Liver (tissue), 9 donors: ENCODE data around the gene PDK3. TPM values are rescaled to one million over a fixed set of nuclear protein-coding genes. Genes with fewer than 3 reads are reported as not detected.

Experiments used
- DNase-seq: peaks from one replicate; pipeline ENCODE4 v3.0.0-alpha.2; 2017; ENCODE audit warnings: low spot score
- H3K27ac ChIP-seq, 2 donors: one replicate each; pipeline ENCODE4 v1.7.0; 2013; ENCODE audit warnings: inconsistent platforms in 2 of 2, low read length in 2 of 2, control low read depth in 1 of 2, low read depth in 1 of 2, mild to moderate bottlenecking in 1 of 2
- H3K27me3 ChIP-seq, 4 donors: one replicate each; pipeline versions ENCODE4 v1.6.1 to v1.7.0; 2013; ENCODE audit warnings: low read length in 3 of 4, inconsistent platforms in 1 of 4, mild to moderate bottlenecking in 1 of 4, moderate library complexity in 1 of 4; ENCODE audit not compliant: control insufficient read depth in 4 of 4, insufficient read depth in 4 of 4
- H3K36me3 ChIP-seq, 4 donors: one replicate each; pipeline versions ENCODE4 v1.6.1 to v1.7.0; 2013; ENCODE audit warnings: low read length in 3 of 4, mild to moderate bottlenecking in 3 of 4, low read depth in 1 of 4, moderate library complexity in 1 of 4; ENCODE audit not compliant: control insufficient read depth in 4 of 4, insufficient read depth in 3 of 4
- H3K4me1 ChIP-seq, 4 donors: one replicate each; pipeline versions ENCODE4 v1.6.1 to v1.7.0; 2013; ENCODE audit warnings: low read length in 3 of 4, mild to moderate bottlenecking in 3 of 4, moderate library complexity in 1 of 4; ENCODE audit not compliant: control insufficient read depth in 4 of 4, insufficient read depth in 4 of 4
- H3K4me3 ChIP-seq, 3 donors: one replicate each; pipeline versions ENCODE4 v1.6.1 to v1.7.0; 2013; ENCODE audit warnings: low read length in 3 of 3, control low read depth in 1 of 3, low read depth in 1 of 3, mild to moderate bottlenecking in 1 of 3
- H3K9ac ChIP-seq, 2 donors: one replicate each; pipeline ENCODE4 v1.7.0; 2013; ENCODE audit warnings: low read length in 2 of 2, mild to moderate bottlenecking in 2 of 2, moderate library complexity in 2 of 2, control low read depth in 1 of 2, low read depth in 1 of 2
- H3K9me3 ChIP-seq, 4 donors: one replicate each; pipeline versions ENCODE4 v1.6.1 to v1.7.0; 2013; ENCODE audit warnings: low read length in 3 of 4; ENCODE audit not compliant: control insufficient read depth in 4 of 4
- EGR1 ChIP-seq, 2 donors: IDR thresholded peaks; 2 replicates each; pipeline ENCODE4 v1.6.1; 2016 to 2018; ENCODE audit warnings: antibody characterized with exemption in 2 of 2, low read depth in 2 of 2
- FOXA1 ChIP-seq: IDR thresholded peaks from 2 replicates; pipeline ENCODE4 v1.6.1; 2016; ENCODE audit warnings: antibody characterized with exemption
- FOXA2 ChIP-seq: IDR thresholded peaks from 2 replicates; pipeline ENCODE4 v1.6.1; 2016; ENCODE audit warnings: antibody characterized with exemption
- HNF4A ChIP-seq, 2 donors: conservative IDR thresholded peaks; 2 replicates each; pipeline ENCODE4 v1.6.1; 2016; ENCODE audit warnings: antibody characterized with exemption in 2 of 2, mild to moderate bottlenecking in 2 of 2
- NR2F2 ChIP-seq: IDR thresholded peaks from 2 replicates; pipeline ENCODE4 v1.6.1; 2016; ENCODE audit warnings: antibody characterized with exemption
- RAD21 ChIP-seq, 2 donors: IDR thresholded peaks; 2 replicates each; pipeline ENCODE4 v1.6.1; 2016; ENCODE audit warnings: antibody characterized with exemption in 2 of 2, mild to moderate bottlenecking in 2 of 2
- RXRA ChIP-seq, 2 donors: IDR thresholded peaks; 2 replicates each; pipeline ENCODE4 v1.6.1; 2017 to 2018; ENCODE audit warnings: antibody characterized with exemption in 2 of 2, mild to moderate bottlenecking in 1 of 2
- SP1 ChIP-seq: IDR thresholded peaks from 2 replicates; pipeline ENCODE4 v1.6.1; 2018; ENCODE audit warnings: antibody characterized with exemption, mild to moderate bottlenecking
- TAF1 ChIP-seq: conservative IDR thresholded peaks from 2 replicates; pipeline ENCODE4 v1.6.1; 2016; ENCODE audit warnings: antibody characterized with exemption, mild to moderate bottlenecking
- YY1 ChIP-seq: IDR thresholded peaks from 2 replicates; pipeline ENCODE4 v1.6.1; 2016; ENCODE audit warnings: antibody characterized with exemption, mild to moderate bottlenecking
- WGBS: extraction: QIAGEN DNeasy Blood & Tissue Kit; methylation state at CpG from one replicate; pipeline ENCODE4 v1.1.7; 2013; 5-methylcytosine and 5-hydroxymethylcytosine counted together
- polyA plus RNA-seq, 2 donors: library from polyadenylated mRNA; stranded (reverse) in 1 of 2; unstranded in 1 of 2; fragments of 200-250 nt in 1 of 2; fragments of >200 nt in 1 of 2; fragmentation: Nextera tagmentation in 1 of 2; extraction: Ambion mirVana in 1 of 2; gene quantifications; one replicate each; pipeline versions ENCODE4 v1.2.1 to v1.2.3, GENCODE V29; 2013 to 2015
- total RNA-seq, 2 donors: library from RNA; depleted of rRNA; stranded (reverse); fragments of >200 nt; gene quantifications; one replicate each; pipeline ENCODE4 v1.2.3, GENCODE V29; 2014
- TF ChIP-seq, protein P1 (sequence below): IDR thresholded peaks from 2 replicates; pipeline ENCODE4 v1.6.1; 2016; ENCODE audit warnings: antibody characterized with exemption, mild to moderate bottlenecking
- TF ChIP-seq, protein P2 (sequence below): IDR thresholded peaks from 2 replicates; pipeline ENCODE4 v1.6.1; 2016; ENCODE audit warnings: antibody characterized with exemption
- TF ChIP-seq, protein P3 (sequence below): IDR thresholded peaks from 2 replicates; pipeline ENCODE4 v1.6.1; 2016; ENCODE audit warnings: antibody characterized with exemption
- TF ChIP-seq, protein P4 (sequence below): fragments of 150-350 bp; IDR thresholded peaks from 2 replicates; pipeline ENCODE4 v1.5.1; 2017; ENCODE audit warnings: improper control_type of control experiment, low read depth, low read length; ENCODE audit not compliant: missing input control
- donor health status: healthy.
- donor health status: healthy.
- donor health status: healthy.
- donor health status: healthy.
- donor health status: healthy.

Gene PDK3
- total and polyA plus RNA-seq, 4 donors, result 6.0 to 14.0 (median 13.5) TPM

DNA sequence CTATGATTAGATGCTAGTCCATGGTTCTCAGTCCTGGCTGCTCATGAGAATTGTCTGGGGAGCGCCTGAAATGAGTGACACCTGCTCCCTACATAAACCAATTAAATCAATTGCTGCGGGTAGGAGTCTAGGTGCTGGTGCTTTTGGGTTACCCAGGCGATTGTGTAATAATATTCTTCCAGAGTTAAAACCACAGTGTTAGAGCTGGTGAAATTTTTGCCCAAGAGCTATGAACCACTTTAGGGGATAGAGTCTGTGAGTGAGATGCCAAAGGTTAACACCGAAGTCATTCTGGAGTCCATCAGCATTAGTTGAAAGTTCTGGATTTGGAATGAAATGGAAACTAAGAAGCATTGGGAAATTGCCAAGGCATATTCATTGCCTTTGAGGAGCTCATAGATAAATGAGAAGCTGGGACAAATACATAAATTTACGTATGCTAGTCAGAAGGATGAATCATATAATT lies 15.3 kb downstream of the PDK3 start:
- WGBS, result 45% methylated on average over 5 of the region's 5 CpGs
- H3K27me3 ChIP-seq, result peaks cover 0 to 2% (median 0%) of the 10 kb centered on the region in 4 donors
- no peak overlapping the region for H3K4me3 ChIP-seq
- peak overlapping the region in 1 of 2 donors; percentile 36 for H3K27ac ChIP-seq
- no peaks in the 10 kb centered on the region for H3K4me1 ChIP-seq
- H3K9me3 ChIP-seq, result no peaks in the 10 kb centered on the region
- TF ChIP-seq FOXA2 (no peak), SP1 (no peak), RXRA (IDR thresholded peaks at IDR 0.05) (no peak)
- TF ChIP-seq, protein P1, sequence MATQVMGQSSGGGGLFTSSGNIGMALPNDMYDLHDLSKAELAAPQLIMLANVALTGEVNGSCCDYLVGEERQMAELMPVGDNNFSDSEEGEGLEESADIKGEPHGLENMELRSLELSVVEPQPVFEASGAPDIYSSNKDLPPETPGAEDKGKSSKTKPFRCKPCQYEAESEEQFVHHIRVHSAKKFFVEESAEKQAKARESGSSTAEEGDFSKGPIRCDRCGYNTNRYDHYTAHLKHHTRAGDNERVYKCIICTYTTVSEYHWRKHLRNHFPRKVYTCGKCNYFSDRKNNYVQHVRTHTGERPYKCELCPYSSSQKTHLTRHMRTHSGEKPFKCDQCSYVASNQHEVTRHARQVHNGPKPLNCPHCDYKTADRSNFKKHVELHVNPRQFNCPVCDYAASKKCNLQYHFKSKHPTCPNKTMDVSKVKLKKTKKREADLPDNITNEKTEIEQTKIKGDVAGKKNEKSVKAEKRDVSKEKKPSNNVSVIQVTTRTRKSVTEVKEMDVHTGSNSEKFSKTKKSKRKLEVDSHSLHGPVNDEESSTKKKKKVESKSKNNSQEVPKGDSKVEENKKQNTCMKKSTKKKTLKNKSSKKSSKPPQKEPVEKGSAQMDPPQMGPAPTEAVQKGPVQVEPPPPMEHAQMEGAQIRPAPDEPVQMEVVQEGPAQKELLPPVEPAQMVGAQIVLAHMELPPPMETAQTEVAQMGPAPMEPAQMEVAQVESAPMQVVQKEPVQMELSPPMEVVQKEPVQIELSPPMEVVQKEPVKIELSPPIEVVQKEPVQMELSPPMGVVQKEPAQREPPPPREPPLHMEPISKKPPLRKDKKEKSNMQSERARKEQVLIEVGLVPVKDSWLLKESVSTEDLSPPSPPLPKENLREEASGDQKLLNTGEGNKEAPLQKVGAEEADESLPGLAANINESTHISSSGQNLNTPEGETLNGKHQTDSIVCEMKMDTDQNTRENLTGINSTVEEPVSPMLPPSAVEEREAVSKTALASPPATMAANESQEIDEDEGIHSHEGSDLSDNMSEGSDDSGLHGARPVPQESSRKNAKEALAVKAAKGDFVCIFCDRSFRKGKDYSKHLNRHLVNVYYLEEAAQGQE, result no peak
- TF ChIP-seq, protein P2, sequence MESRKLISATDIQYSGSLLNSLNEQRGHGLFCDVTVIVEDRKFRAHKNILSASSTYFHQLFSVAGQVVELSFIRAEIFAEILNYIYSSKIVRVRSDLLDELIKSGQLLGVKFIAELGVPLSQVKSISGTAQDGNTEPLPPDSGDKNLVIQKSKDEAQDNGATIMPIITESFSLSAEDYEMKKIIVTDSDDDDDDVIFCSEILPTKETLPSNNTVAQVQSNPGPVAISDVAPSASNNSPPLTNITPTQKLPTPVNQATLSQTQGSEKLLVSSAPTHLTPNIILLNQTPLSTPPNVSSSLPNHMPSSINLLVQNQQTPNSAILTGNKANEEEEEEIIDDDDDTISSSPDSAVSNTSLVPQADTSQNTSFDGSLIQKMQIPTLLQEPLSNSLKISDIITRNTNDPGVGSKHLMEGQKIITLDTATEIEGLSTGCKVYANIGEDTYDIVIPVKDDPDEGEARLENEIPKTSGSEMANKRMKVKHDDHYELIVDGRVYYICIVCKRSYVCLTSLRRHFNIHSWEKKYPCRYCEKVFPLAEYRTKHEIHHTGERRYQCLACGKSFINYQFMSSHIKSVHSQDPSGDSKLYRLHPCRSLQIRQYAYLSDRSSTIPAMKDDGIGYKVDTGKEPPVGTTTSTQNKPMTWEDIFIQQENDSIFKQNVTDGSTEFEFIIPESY, result no peak
- H3K9ac ChIP-seq, result no peak overlapping the region
- no peak for DNase-seq
- no peaks in the 10 kb centered on the region for H3K36me3 ChIP-seq

DNA sequence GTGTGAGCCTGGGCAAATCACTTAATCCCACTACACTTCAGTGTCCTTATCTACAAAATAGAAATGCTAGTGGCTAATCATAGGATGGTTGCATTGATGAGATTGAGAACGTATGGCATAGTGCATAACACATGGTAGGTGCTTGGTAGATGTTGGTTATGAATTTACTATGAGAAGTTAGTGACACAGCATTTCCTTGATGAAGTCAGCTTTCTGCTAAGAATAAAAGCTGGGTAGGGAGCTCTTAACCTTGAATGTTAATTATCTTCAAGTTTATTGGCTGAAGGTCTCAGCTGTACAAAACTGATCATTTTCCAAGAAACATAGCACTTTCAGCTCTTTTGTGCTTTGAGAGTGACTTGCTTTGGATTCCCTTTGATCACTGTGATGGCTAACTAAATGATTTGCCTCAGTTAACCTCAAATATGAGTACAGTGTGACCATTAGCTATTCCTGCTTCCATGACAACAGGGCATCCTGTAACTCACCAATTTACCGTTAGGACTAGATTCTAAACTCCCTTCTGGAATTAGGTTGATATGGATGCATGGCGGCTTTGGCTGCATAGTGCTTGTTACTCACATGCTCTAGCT lies 17.8 kb downstream of the PDK3 start:
- TF ChIP-seq HNF4A (conservative IDR thresholded peaks at IDR 0.05), result no peak
- TF ChIP-seq, protein P2, result no peak
- TF ChIP-seq EGR1 (IDR thresholded peaks at IDR 0.05; ENCODE audit: low read depth in 2 of 2), result no peak
- no peak for TF ChIP-seq NR2F2
- TF ChIP-seq RXRA (IDR thresholded peaks at IDR 0.05), result no peak
- no peak for TF ChIP-seq FOXA2
- TF ChIP-seq RAD21 (IDR thresholded peaks at IDR 0.05), result no peak
- TF ChIP-seq, protein P3, sequence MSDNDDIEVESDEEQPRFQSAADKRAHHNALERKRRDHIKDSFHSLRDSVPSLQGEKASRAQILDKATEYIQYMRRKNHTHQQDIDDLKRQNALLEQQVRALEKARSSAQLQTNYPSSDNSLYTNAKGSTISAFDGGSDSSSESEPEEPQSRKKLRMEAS, result no peak
- no peak for TF ChIP-seq YY1
- no peak for TF ChIP-seq TAF1
- no peak for TF ChIP-seq SP1
- TF ChIP-seq, protein P4, sequence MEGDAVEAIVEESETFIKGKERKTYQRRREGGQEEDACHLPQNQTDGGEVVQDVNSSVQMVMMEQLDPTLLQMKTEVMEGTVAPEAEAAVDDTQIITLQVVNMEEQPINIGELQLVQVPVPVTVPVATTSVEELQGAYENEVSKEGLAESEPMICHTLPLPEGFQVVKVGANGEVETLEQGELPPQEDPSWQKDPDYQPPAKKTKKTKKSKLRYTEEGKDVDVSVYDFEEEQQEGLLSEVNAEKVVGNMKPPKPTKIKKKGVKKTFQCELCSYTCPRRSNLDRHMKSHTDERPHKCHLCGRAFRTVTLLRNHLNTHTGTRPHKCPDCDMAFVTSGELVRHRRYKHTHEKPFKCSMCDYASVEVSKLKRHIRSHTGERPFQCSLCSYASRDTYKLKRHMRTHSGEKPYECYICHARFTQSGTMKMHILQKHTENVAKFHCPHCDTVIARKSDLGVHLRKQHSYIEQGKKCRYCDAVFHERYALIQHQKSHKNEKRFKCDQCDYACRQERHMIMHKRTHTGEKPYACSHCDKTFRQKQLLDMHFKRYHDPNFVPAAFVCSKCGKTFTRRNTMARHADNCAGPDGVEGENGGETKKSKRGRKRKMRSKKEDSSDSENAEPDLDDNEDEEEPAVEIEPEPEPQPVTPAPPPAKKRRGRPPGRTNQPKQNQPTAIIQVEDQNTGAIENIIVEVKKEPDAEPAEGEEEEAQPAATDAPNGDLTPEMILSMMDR, result no peak
- TF ChIP-seq, protein P1, result no peak
- TF ChIP-seq FOXA1, result no peak
- 92% methylated on average over 3 of the region's 3 CpGs for WGBS

More for the DNA sequence above, 17.8 kb downstream of the PDK3 start:
- Histone ChIP-seq H3K9ac (no peak overlapping the region), H3K36me3 (no peaks in the 10 kb centered on the region), H3K4me3 (no peak overlapping the region), H3K27ac (no peak overlapping the region), H3K9me3 (no peaks in the 10 kb centered on the region), H3K4me1 (no peaks in the 10 kb centered on the region), H3K27me3 (peaks cover 0 to 2% (median 0%) of the 10 kb centered on the region in 4 donors)
- DNase-seq, result no peak
